Fibroblast of lung (primary cell): ENCODE results near the gene GNAS. TPM values are rescaled to one million over a fixed set of nuclear protein-coding genes. Genes with fewer than 3 reads are reported as not detected.
A peak's percentile ranks its signal among the peaks of the same experiment; 100 is the strongest.

Experiments
- DNase-seq, 2 donors: peaks; one replicate each; pipeline versions ENCODE4 v3.0.0 to v3.0.0-alpha.2; 2010; ENCODE audit warnings: low read depth in 2 of 2
- H2AFZ ChIP-seq: 2 replicates; pipeline ENCODE4 v1.5.1; 2012; ENCODE audit warnings: low read length, control low read depth, inconsistent platforms
- H3K27ac ChIP-seq: 2 replicates; pipeline ENCODE4 v1.5.1; 2011; ENCODE audit warnings: low read length, control low read depth; ENCODE audit not compliant: insufficient read depth
- H3K27me3 ChIP-seq: 2 replicates; pipeline ENCODE4 v1.5.1; 2011; ENCODE audit warnings: mild to moderate bottlenecking, low read length; ENCODE audit not compliant: control insufficient read depth, insufficient read depth
- H3K36me3 ChIP-seq: 2 replicates; pipeline ENCODE4 v1.5.1; 2011; ENCODE audit warnings: low read length; ENCODE audit not compliant: control insufficient read depth, insufficient read depth
- H3K4me1 ChIP-seq: 2 replicates; pipeline ENCODE4 v1.5.1; 2011; ENCODE audit warnings: low read length; ENCODE audit not compliant: control insufficient read depth, insufficient read depth; ENCODE audit errors: extremely low read depth
- H3K4me2 ChIP-seq: 2 replicates; pipeline ENCODE4 v1.5.1; 2011; ENCODE audit warnings: low read length, control low read depth; ENCODE audit not compliant: insufficient read depth; ENCODE audit errors: extremely low read depth
- H3K4me3 ChIP-seq, 4 experiments: fragments of 200-600 bp in 1 of 4; sonication (generic) in 1 of 4; replicated peaks in 1 of 4; 2 replicates each; pipeline ENCODE4 v1.5.1; 2011 to 2016; ENCODE audit warnings: low read length in 4 of 4, low read depth in 3 of 4, mild to moderate bottlenecking in 3 of 4, control low read depth in 2 of 4, inconsistent platforms in 1 of 4, mixed read lengths in 1 of 4; ENCODE audit not compliant: insufficient read depth in 1 of 4; ENCODE audit errors: control extremely low read depth in 1 of 4
- H3K79me2 ChIP-seq: 2 replicates; pipeline ENCODE4 v1.5.1; 2012; ENCODE audit warnings: mild to moderate bottlenecking, low read length, inconsistent platforms; ENCODE audit not compliant: control insufficient read depth, insufficient read depth
- H3K9ac ChIP-seq: 2 replicates; pipeline ENCODE4 v1.5.1; 2011; ENCODE audit warnings: mild to moderate bottlenecking, low read length, control low read depth; ENCODE audit not compliant: insufficient read depth
- H3K9me3 ChIP-seq: 2 replicates; pipeline ENCODE4 v1.5.1; 2012; ENCODE audit warnings: low read depth, low read length; ENCODE audit not compliant: control insufficient read depth, insufficient read depth
- H4K20me1 ChIP-seq: 2 replicates; pipeline ENCODE4 v1.5.1; 2011; ENCODE audit warnings: low read length; ENCODE audit not compliant: control insufficient read depth, insufficient read depth; ENCODE audit errors: extremely low read depth
- EZH2 ChIP-seq: IDR thresholded peaks from 2 replicates; pipeline ENCODE4 v1.5.1; 2012; ENCODE audit warnings: low read length, control low read depth, mild to moderate bottlenecking; ENCODE audit errors: missing control alignments
- polyA plus RNA-seq, 2 donors: library from polyadenylated mRNA; depleted of rRNA in 1 of 2; stranded (reverse) in 1 of 2; unstranded in 1 of 2; fragments of >200 nt; gene quantifications; 2 replicates each; pipeline ENCODE4 v1.2.1, GENCODE V29; 2011 to 2012; ENCODE audit warnings: missing spikeins in 1 of 2
- total RNA-seq: library from RNA; depleted of rRNA; stranded (reverse); fragments of >200 nt; gene quantifications from 2 replicates; pipeline ENCODE4 v1.2.1, GENCODE V29; 2014
- TF ChIP-seq, protein P1 (sequence below), 2 donors: IDR thresholded peaks in 1 of 2; conservative IDR thresholded peaks in 1 of 2; 1 replicate in 1 of 2; 2 replicates in 1 of 2; pipeline ENCODE4 v1.5.1; 2011 to 2012; ENCODE audit warnings: low read length in 2 of 2, control low read depth in 1 of 2, inconsistent platforms in 1 of 2, low read depth in 1 of 2, mild to moderate bottlenecking in 1 of 2

Gene GNAS
- total and polyA plus RNA-seq, 2 donors (not counting 1 experiment from before 2014, with no cell fraction given), result 421 to 1,357 TPM

GRCh38 chr20:58865843-58866242, 13.3 kb downstream of the GNAS start:
- Histone ChIP-seq H3K79me2 (no peaks in the 10 kb centered on the region), H3K4me2 (no peak overlapping the region), H3K9me3 (no peaks in the 10 kb centered on the region), H3K36me3 (no peaks in the 10 kb centered on the region), H3K4me3 (no peak overlapping the region), H4K20me1 (no peaks in the 10 kb centered on the region), H3K27me3 (peaks cover 6% of the 10 kb centered on the region), H2AFZ (no peak overlapping the region), H3K4me1 (no peaks in the 10 kb centered on the region), H3K9ac (no peak overlapping the region), H3K27ac (no peak overlapping the region)
- TF ChIP-seq, protein P1, sequence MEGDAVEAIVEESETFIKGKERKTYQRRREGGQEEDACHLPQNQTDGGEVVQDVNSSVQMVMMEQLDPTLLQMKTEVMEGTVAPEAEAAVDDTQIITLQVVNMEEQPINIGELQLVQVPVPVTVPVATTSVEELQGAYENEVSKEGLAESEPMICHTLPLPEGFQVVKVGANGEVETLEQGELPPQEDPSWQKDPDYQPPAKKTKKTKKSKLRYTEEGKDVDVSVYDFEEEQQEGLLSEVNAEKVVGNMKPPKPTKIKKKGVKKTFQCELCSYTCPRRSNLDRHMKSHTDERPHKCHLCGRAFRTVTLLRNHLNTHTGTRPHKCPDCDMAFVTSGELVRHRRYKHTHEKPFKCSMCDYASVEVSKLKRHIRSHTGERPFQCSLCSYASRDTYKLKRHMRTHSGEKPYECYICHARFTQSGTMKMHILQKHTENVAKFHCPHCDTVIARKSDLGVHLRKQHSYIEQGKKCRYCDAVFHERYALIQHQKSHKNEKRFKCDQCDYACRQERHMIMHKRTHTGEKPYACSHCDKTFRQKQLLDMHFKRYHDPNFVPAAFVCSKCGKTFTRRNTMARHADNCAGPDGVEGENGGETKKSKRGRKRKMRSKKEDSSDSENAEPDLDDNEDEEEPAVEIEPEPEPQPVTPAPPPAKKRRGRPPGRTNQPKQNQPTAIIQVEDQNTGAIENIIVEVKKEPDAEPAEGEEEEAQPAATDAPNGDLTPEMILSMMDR (conservative IDR thresholded peaks at IDR 0.05 in 1 of 2, IDR thresholded peaks at IDR 0.05 in 1 of 2; ENCODE audit: low read depth in 1 of 2, low read length in 2 of 2), result no peak
- TF ChIP-seq EZH2, result no peak
- no peak for DNase-seq

DNA sequence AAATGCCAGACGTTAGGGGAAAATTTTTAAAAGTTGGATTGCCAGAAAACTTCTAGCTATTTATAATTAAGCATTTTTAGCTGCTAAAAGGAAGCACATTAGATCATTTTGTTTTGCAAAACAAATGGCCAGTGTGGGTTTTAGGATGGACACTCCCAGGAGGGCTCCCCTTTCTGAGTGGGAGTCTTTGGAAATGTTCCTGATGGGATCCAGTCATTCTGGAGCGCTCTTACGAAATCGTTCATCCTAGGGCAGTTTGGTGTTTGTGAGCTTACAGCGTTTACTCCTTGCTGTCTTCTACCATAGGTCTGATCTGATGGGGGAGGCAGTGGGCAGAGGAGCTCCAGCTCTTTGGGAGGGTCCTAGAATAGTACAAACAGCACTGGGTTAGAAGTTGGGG, 14.7 kb downstream of the GNAS start:
- DNase-seq, result no peak
- Histone ChIP-seq H3K9ac (no peak overlapping the region), H3K4me3 (no peak overlapping the region), H3K9me3 (no peaks in the 10 kb centered on the region), H3K27me3 (peaks cover 6% of the 10 kb centered on the region), H3K36me3 (no peaks in the 10 kb centered on the region), H3K79me2 (no peaks in the 10 kb centered on the region), H3K27ac (no peak overlapping the region), H2AFZ (no peak overlapping the region), H3K4me2 (no peak overlapping the region), H3K4me1 (no peaks in the 10 kb centered on the region), H4K20me1 (no peaks in the 10 kb centered on the region)
- no peak for TF ChIP-seq EZH2
- TF ChIP-seq, protein P1 (conservative IDR thresholded peaks at IDR 0.05 in 1 of 2, IDR thresholded peaks at IDR 0.05 in 1 of 2; ENCODE audit: low read depth in 1 of 2, low read length in 2 of 2), result no peak

DNA sequence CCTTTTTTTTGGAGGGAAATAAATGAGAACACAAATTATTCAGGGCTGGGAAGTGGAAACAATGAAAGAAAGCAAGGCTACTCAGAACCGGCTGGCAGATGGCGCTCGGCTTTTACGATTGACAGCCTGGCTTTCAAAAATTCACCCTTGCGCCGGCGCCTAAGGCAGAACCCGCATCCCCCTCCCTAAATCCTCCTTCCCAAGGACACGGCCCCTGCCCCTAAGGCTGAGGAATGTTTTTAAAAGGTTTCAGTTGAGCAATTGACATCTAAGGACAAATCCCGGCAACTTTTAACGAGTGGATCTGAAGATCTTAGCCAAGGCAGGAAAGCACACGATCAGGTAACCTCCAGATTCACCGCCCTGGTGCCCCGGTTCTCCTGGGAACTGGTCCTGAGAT, 16.3 kb downstream of the GNAS start:
- DNase-seq, result peak in 1 of 2 donors; percentile 28
- no peaks in the 10 kb centered on the region for H3K36me3 ChIP-seq
- no peaks in the 10 kb centered on the region for H3K9me3 ChIP-seq
- TF ChIP-seq, protein P1 (conservative IDR thresholded peaks at IDR 0.05 in 1 of 2, IDR thresholded peaks at IDR 0.05 in 1 of 2; ENCODE audit: low read depth in 1 of 2, low read length in 2 of 2), result peak; percentile 25 to 45
- no peak for TF ChIP-seq EZH2
- no peak overlapping the region for H3K27ac ChIP-seq
- no peak overlapping the region for H2AFZ ChIP-seq
- H3K4me3 ChIP-seq, result no peak overlapping the region
- H3K27me3 ChIP-seq, result peaks cover 6% of the 10 kb centered on the region
- no peak overlapping the region for H3K9ac ChIP-seq
- H4K20me1 ChIP-seq, result no peaks in the 10 kb centered on the region
- no peaks in the 10 kb centered on the region for H3K79me2 ChIP-seq
- H3K4me2 ChIP-seq, result no peak overlapping the region
- no peaks in the 10 kb centered on the region for H3K4me1 ChIP-seq
